ENCODE measurements around the gene GRID1.

DNA sequence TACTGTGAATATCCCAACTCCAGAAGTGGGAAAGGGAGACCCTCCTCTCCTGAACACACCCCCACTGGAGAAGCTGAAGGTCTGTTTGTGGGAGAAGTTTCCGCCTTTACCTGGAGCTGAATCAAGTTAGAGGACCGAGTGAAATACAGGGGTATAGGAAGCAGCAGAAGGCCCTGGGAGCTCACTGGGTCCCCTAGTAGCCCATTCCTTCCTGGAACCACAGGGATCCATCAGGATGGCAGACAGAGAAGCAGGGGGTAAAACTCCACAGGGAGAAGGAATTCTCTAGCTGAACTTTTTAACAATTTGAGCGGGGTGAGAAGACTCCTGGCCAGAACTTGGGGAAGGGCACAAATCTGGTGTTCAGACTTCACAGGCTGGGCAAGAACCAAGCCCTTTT is 275.8 kb downstream of the GRID1 start:
- TF ChIP-seq, protein P1, sequence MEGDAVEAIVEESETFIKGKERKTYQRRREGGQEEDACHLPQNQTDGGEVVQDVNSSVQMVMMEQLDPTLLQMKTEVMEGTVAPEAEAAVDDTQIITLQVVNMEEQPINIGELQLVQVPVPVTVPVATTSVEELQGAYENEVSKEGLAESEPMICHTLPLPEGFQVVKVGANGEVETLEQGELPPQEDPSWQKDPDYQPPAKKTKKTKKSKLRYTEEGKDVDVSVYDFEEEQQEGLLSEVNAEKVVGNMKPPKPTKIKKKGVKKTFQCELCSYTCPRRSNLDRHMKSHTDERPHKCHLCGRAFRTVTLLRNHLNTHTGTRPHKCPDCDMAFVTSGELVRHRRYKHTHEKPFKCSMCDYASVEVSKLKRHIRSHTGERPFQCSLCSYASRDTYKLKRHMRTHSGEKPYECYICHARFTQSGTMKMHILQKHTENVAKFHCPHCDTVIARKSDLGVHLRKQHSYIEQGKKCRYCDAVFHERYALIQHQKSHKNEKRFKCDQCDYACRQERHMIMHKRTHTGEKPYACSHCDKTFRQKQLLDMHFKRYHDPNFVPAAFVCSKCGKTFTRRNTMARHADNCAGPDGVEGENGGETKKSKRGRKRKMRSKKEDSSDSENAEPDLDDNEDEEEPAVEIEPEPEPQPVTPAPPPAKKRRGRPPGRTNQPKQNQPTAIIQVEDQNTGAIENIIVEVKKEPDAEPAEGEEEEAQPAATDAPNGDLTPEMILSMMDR (IDR thresholded peaks at IDR 0.05; ENCODE audit: low read length), result no peak
- no peak for TF ChIP-seq EZH2 (IDR thresholded peaks at IDR 0.05; ENCODE audit: borderline replicate concordance, low read length)
